ENCODE results near the gene SAT2.

DNA sequence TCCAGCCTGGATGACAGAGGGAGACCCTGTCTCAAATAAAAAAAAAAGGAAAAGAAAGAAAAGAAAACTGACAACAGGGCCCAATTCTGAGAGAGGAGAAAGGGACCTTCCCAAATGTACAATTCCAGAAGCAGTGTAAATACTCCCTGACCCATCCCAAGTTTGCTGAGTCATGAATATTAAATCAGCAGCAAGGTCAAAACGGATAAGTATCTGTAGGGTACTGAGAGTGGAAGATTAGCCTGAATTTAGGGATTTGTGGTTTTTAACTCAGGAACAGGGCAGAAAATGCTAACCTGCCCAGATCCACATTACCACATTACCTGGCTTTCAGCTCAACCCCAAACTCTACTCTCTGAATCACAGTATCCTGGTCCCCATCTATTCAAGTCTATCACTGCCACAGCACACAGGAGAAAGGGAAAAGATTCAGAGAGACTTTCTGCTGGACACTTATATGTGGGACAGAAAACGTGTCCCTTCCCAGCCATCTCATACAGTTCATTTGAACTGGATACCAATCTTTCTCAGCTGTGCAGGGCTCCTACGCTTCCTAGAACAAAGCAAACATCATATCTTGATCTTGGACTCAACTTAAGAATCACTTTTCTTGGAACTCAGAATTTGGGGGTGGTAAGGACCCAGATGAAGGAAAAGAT is 15.9 kb downstream of the SAT2 start:
- TF ChIP-seq, protein P1, sequence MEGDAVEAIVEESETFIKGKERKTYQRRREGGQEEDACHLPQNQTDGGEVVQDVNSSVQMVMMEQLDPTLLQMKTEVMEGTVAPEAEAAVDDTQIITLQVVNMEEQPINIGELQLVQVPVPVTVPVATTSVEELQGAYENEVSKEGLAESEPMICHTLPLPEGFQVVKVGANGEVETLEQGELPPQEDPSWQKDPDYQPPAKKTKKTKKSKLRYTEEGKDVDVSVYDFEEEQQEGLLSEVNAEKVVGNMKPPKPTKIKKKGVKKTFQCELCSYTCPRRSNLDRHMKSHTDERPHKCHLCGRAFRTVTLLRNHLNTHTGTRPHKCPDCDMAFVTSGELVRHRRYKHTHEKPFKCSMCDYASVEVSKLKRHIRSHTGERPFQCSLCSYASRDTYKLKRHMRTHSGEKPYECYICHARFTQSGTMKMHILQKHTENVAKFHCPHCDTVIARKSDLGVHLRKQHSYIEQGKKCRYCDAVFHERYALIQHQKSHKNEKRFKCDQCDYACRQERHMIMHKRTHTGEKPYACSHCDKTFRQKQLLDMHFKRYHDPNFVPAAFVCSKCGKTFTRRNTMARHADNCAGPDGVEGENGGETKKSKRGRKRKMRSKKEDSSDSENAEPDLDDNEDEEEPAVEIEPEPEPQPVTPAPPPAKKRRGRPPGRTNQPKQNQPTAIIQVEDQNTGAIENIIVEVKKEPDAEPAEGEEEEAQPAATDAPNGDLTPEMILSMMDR (IDR thresholded peaks at IDR 0.05; ENCODE audit: insufficient read depth, low read length) = no peak
- TF ChIP-seq, protein P2, sequence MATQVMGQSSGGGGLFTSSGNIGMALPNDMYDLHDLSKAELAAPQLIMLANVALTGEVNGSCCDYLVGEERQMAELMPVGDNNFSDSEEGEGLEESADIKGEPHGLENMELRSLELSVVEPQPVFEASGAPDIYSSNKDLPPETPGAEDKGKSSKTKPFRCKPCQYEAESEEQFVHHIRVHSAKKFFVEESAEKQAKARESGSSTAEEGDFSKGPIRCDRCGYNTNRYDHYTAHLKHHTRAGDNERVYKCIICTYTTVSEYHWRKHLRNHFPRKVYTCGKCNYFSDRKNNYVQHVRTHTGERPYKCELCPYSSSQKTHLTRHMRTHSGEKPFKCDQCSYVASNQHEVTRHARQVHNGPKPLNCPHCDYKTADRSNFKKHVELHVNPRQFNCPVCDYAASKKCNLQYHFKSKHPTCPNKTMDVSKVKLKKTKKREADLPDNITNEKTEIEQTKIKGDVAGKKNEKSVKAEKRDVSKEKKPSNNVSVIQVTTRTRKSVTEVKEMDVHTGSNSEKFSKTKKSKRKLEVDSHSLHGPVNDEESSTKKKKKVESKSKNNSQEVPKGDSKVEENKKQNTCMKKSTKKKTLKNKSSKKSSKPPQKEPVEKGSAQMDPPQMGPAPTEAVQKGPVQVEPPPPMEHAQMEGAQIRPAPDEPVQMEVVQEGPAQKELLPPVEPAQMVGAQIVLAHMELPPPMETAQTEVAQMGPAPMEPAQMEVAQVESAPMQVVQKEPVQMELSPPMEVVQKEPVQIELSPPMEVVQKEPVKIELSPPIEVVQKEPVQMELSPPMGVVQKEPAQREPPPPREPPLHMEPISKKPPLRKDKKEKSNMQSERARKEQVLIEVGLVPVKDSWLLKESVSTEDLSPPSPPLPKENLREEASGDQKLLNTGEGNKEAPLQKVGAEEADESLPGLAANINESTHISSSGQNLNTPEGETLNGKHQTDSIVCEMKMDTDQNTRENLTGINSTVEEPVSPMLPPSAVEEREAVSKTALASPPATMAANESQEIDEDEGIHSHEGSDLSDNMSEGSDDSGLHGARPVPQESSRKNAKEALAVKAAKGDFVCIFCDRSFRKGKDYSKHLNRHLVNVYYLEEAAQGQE (IDR thresholded peaks at IDR 0.05; ENCODE audit: insufficient replicate concordance, low read depth) = no peak
- TF ChIP-seq SPI1 (IDR thresholded peaks at IDR 0.05; ENCODE audit: borderline replicate concordance, low read depth) = no peak

Measured in HL-60 (cell line).